GM19372 (cell line): Measurements from ENCODE around the gene FOXP4.

ENCODE experiments used
- ATAC-seq: cut with Tn5 transposase; IDR thresholded peaks from one replicate; pipeline ENCODE4 v1.9.1; 2021; ENCODE audit warnings: mild to moderate bottlenecking, low read depth, moderate library complexity; ENCODE audit not compliant: unreplicated experiment

The FOXP4 gene

GRCh38 chr6:41561931-41562911, 16.0 kb downstream of the FOXP4 start:
- no peak for ATAC-seq

DNA sequence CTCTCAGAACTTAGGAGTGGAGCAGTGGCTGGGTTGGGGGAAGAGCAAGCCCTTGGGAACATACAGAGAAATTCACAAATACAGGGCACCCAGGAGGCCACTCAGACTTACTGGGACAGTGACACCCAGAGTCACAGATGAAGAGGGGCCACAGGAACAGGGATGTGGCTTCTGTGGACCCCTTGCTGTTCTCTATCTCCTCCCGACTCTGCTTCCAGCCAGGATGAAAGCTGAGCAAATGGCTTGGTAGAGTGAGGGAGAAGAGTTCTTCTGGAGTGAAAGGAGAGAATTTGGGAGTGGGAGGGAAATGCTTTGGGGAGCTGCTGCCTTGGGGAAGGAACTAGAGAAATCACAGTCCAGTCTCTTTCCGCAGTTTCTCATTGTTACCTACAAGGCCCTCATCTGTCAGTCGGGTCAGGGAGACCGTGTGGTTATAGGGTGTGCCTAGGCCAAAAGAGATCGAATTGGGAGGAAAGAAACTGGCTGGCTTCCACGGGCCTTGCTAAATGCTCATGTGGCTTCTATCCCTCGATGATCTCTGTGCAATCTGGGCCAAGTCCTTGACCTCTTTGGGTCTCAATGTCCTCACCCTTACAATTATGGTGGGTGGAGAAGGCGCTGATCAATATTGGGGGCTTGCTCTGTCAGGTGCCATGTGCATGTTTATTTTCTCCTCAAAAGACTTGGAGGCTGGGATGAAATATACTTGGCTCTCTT, 17.0 kb downstream of the FOXP4 start:
- ATAC-seq, result no peak

- no peak for ATAC-seq
Observed at GRCh38 chr6:41564448-41565142, 18.4 kb downstream of the FOXP4 start.

- ATAC-seq, result no peak
Observed at GRCh38 chr6:41565701-41566100, 19.5 kb downstream of the FOXP4 start.

DNA sequence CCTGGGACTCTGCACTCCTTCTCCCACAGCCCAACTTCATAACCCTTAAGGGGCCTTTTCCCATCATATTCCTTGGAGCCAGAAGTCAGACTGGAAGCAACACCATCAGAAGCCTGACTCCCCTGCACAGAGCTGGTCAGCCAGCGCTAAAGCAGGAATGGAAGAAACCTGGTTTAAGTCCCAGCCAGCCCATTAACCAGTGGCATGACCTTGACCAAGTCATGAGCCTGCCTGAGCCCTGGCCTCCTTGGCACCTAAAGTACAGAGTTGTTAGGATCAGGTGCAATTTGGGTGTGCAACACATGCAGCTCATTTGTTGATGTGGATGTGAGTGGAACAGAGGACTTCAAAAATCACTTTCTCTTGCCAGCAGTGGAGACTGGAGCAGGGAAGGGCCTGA, 20.8 kb downstream of the FOXP4 start:
- ATAC-seq, result no peak

GRCh38 chr6:41567684-41568083, 21.5 kb downstream of the FOXP4 start:
- no peak for ATAC-seq

DNA sequence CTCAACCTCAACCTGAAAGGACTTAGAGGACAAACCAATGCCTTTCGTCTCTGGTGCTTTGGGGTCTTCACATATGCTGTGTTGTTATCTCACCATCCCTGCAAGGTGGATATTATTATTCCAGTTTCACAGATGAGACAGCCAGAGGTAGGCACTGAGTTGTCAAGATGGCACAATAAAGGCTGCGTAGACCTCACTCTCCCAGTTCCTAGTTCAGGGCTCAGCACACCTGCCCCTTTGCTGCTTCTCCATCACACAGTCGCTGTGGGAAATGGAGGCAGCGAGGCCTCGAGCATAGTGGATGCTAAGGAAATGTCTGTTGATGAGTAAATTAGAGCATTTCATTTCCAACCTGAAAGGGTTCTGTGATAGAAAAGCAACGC, 22.0 kb downstream of the FOXP4 start:
- no peak for ATAC-seq

- no peak for ATAC-seq
Observed at GRCh38 chr6:41568585-41569384, 22.6 kb downstream of the FOXP4 start.

DNA sequence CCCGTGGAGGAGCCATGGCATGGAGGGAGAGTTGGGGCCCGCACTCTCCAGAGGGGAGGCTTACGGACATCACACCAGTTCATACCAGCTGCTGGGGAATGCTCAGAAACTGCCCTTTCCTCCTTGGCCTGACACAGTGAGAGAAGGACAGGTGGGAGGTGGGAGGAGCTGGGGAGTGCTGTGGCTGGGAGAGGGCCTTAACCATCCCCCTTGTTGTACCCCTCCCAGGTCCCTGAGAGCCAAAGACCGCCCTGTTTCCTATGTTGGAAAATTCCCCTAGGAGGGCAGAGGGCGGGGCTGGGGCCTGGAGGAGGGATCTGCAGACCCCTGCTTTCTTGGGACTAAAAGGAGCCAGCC, 24.1 kb downstream of the FOXP4 start:
- ATAC-seq, result no peak

DNA sequence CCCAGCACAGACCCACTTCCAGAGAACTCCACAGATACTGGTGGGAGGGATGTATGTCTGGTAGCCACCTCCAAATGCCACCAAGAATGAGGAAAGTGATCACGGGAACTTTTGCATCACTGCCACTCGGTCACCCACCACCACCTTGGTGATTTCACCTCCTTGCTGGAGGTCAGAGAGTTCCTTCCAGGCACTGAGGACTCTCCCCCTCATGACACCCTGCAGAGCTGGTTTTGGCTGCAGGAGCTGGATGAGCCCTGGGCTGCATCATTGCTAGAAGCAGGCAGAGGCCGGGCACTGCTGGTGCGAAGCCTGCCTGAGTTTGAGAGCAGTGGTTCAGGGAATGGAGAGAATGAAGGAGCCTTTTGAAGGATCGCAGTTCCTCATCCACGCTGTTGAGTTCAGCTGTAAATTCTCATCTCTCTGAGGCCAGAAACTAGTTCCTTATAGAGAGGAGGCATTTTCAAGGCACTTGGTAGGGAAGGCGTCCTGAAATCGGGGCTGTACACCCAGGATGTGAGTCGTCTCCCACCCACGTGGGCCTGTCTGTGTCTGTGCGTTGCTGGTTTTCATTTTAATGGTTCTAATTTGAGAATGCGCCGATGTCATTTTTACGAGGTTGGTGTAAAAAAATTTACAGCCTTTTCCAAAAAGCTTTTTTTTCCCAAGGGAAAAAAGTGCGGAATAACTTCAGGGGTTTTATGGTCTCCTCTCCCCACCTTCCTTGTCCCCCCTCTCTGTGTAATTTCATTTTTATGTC, 25.0 kb downstream of the FOXP4 start:
- no peak for ATAC-seq

DNA sequence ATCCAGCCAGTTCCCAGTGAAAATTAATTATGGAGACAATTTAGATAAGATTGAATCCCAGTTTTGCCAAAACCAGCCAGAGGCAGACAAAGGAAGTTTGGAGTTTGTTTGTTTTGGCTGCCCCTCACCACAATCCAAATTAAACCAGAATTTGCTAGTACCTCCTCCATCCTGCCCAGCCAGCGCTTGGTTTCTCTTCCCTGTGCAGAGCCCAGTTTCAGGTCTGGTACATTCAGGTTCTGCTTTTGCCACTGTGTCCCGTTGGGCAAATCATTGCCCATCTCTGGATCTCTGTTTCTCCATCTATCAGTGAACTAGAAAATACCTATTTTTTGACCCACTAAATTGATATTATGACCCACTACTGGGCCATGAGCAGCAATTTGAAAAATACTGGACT, 26.4 kb downstream of the FOXP4 start:
- no peak for ATAC-seq

DNA sequence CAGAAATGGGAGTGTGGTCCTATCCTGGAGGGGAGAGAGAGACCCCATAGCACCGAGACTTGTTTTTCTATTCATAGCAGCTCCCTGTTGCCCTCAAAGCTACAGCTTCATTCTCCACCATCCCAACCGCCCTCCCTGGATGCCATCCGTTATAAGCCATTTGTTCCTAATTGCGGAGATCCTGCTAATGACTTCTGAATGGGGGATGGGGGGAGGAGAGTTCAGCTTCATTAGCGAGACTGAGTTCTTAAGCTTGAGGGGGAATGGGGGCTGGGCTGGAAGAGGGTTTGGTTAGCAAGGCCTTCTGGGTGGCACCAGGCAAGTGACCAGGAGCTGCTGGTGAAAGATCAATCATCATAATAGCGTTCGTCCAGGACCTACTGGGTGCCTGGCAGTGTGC, 27.1 kb downstream of the FOXP4 start:
- ATAC-seq, result no peak

DNA sequence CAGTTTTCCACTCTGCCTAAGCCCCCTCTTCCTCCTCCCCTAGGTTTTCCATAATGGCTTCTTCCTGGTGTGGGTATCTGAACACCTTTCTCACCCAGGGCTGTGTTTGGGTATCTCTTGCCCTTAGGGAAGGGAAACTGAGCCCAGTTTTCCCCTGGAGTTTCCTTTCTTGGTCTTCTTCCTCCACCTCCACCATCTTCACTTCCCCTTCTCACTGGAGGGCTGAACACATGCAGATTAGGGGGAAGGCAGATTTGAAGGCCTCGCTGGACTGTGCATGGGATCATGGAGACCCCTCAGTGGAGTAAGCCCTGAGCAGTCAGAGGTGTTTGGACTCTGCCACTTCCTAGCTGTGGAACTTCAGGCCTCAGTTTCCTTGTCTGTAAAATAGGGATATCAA, 27.8 kb downstream of the FOXP4 start:
- no peak for ATAC-seq

GRCh38 chr6:41575598-41575997, 29.4 kb downstream of the FOXP4 start:
- ATAC-seq, result no peak

DNA sequence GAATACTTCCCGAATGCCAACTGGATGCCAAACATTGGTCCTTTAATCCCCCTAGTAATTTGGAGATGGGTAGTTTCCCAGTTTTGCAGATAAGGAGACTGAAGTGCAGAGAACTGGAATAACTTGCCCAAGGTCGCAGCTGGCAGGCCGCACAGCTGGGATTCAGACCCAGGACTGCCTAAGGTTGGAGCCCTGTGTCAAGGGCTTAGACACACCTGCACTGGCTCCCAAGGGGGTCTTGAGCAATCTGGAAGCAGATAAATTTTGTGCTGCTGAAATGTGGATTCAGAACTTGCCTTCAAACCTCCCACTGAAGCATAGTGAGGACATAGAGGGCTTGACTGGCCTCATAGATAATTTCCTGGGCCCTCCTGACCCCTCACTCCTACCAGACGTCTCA, 30.5 kb downstream of the FOXP4 start:
- no peak for ATAC-seq

- no peak for ATAC-seq
Observed at GRCh38 chr6:41577356-41578216, 31.4 kb downstream of the FOXP4 start.

- ATAC-seq, result no peak
Observed at GRCh38 chr6:41578217-41579087, 32.3 kb downstream of the FOXP4 start.

GRCh38 chr6:41579088-41579610, 33.0 kb downstream of the FOXP4 start:
- ATAC-seq, result no peak
